ENCODE data around the gene PRKACA.

The PRKACA gene

DNA sequence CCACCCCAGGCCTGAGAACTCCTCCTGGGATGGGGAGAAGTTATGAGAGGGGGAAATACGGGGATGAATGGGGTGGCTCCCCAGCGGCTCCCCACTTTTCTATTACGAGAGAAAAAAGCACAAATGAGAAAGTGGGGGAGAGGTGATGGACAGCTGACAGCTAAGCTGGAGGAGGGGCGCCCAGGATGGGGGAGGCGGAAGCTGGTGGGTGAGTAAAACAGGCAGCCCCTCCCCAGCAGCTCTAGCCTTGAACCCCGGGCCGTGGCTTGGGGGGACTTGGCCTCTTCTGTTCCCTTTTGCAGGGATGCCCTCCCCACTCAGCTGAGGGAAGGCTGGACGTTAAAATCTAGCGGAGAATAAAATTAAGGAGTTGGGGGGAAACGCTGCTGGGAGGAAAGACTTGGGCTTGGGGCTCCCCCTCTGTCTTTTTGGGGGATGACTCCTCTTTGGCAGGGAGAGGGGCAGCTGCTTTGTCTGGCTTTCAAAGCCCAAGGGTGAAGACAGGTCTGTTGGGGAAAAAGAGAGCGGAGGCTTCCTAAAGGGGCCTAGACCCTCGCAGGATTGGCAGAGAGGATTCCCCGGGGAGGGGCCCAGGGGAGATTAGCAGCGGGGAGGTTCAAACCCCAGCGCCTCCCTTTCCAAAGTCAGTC is 25.6 kb downstream of the PRKACA start (continued):
- TF ChIP-seq ZSCAN5A (tag by site-specific recombination; IDR thresholded peaks at IDR 0.05) (no peak), ZNF169 (tag by site-specific recombination; IDR thresholded peaks at IDR 0.05) (no peak), ZNF239 (tag by site-specific recombination; IDR thresholded peaks at IDR 0.05) (no peak), WT1 (tag by site-specific recombination; IDR thresholded peaks at IDR 0.05) (no peak)
- TF ChIP-seq, protein P1, sequence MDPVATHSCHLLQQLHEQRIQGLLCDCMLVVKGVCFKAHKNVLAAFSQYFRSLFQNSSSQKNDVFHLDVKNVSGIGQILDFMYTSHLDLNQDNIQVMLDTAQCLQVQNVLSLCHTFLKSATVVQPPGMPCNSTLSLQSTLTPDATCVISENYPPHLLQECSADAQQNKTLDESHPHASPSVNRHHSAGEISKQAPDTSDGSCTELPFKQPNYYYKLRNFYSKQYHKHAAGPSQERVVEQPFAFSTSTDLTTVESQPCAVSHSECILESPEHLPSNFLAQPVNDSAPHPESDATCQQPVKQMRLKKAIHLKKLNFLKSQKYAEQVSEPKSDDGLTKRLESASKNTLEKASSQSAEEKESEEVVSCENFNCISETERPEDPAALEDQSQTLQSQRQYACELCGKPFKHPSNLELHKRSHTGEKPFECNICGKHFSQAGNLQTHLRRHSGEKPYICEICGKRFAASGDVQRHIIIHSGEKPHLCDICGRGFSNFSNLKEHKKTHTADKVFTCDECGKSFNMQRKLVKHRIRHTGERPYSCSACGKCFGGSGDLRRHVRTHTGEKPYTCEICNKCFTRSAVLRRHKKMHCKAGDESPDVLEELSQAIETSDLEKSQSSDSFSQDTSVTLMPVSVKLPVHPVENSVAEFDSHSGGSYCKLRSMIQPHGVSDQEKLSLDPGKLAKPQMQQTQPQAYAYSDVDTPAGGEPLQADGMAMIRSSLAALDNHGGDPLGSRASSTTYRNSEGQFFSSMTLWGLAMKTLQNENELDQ (tag by site-specific recombination; IDR thresholded peaks at IDR 0.05; ENCODE audit: low read depth) = no peak

DNA sequence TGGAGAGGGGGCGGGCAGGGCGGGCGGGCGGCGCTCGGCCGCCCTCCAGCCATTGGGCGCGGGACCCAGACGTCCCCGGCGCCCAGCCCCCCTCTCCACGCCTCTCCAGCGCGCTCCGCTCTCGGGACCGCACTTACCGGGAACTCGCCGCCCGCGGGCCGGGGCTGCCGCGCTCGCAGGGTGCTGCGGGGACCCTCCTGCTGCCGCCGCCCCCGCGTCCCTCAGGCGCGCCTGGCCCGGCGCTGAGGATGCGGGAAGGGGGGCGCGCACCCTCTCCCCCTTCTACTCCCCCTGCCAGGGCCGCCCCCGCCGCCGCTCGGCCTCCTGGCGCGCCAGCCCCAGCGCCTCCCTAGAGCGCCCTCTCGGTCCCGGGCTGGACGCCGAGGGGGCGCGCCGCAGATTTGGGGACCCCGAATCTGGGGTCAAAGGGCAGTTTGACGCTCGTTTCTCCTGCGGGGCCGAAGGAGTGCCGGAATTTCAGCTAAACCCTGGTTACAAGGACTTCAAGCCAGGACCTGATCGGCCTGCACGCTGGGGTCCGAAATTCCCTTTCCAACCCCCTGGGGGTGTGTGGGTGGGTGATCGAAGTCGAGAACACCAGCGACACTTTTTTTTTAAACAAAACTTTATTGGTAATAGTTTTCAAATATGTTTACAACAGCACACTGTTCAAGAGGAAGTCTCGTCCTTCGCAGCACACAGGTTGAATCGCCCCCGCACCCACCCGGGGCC is 26.3 kb downstream of the PRKACA start:
- POLR2A ChIA-PET = interaction anchor here (1.4 kb wide), 1 partner anchor 46 kb away, joined by 3 read pairs; no protein-coding TSS in a partner anchor
- Histone ChIP-seq H3K36me3 (ENCODE audit: control insufficient read depth in 2 of 2, insufficient read depth in 1 of 2, low read length in 2 of 2) (peaks cover 4 to 14% of the 10 kb centered on the region in 2 experiments; a peak in 2 of 3 replicates), H3K27ac (ENCODE audit: extremely low read depth, low read depth, low read length) (peak overlapping the region; percentile 68; the same call in 1 of the 2 replicates), H3K9me3 (ENCODE audit: control insufficient read depth, insufficient read depth, low read depth, low read length) (no peaks in the 10 kb centered on the region), H3K4me3 (ENCODE audit: low read depth, low read length) (peak overlapping the region; percentile 52), H3K4me1 (ENCODE audit: control insufficient read depth, insufficient read depth, low read length) (no peaks in the 10 kb centered on the region)
- CTCF ChIA-PET = interaction anchor here (0.7 to 0.9 kb wide), 3 partner anchors 10 to 39 kb away, joined by 3 read pairs; a partner anchor contains a TSS
- TF ChIP-seq ZNF362 (tag by site-specific recombination; IDR thresholded peaks at IDR 0.05) = peak; percentile 81
- TF ChIP-seq ZNF623 (tag by site-specific recombination; IDR thresholded peaks at IDR 0.05) = no peak
- TF ChIP-seq KLF1 (tag by site-specific recombination; IDR thresholded peaks at IDR 0.05) = peak; percentile 72
- peak; percentile 59; the same call in 1 of the 2 replicates for TF ChIP-seq BCL11A (tag by site-specific recombination; IDR thresholded peaks at IDR 0.05; ENCODE audit: low read depth)
- TF ChIP-seq ZNF645 (tag by site-specific recombination; IDR thresholded peaks at IDR 0.05) = no peak
- TF ChIP-seq PRDM10 (tag by site-specific recombination; IDR thresholded peaks at IDR 0.05) = 0 out of 2 replicates have a peak, but pooled peaks have one; percentile 27
- 0 out of 2 replicates have a peak, but pooled peaks have one; percentile 40 for TF ChIP-seq ZFP69B (tag by site-specific recombination; IDR thresholded peaks at IDR 0.05)
- 0 out of 2 replicates have a peak, but pooled peaks have one; percentile 16 for TF ChIP-seq SCRT2 (tag by site-specific recombination; IDR thresholded peaks at IDR 0.05)
- TF ChIP-seq, protein P2, sequence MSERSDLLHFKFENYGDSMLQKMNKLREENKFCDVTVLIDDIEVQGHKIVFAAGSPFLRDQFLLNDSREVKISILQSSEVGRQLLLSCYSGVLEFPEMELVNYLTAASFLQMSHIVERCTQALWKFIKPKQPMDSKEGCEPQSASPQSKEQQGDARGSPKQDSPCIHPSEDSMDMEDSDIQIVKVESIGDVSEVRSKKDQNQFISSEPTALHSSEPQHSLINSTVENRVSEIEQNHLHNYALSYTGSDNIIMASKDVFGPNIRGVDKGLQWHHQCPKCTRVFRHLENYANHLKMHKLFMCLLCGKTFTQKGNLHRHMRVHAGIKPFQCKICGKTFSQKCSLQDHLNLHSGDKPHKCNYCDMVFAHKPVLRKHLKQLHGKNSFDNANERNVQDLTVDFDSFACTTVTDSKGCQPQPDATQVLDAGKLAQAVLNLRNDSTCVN (tag by site-specific recombination; optimal IDR thresholded peaks at IDR 0.05) = peak; percentile 75
- peak; percentile 74 for TF ChIP-seq ZNF341 (tag by site-specific recombination; IDR thresholded peaks at IDR 0.05; ENCODE audit: low read depth)
- TF ChIP-seq ZNF558 (tag by site-specific recombination; IDR thresholded peaks at IDR 0.05) = no peak
- TF ChIP-seq ZNF654 (tag by site-specific recombination; IDR thresholded peaks at IDR 0.05; ENCODE audit: low read depth) = no peak
- no peak for TF ChIP-seq INSM2 (tag by site-specific recombination; IDR thresholded peaks at IDR 0.05)
- TF ChIP-seq ZNF677 (tag by site-specific recombination; IDR thresholded peaks at IDR 0.05) = 0 out of 2 replicates have a peak, but pooled peaks have one; percentile 24

All from HEK293 (cell line).